GM19395 (cell line): ENCODE measurements around the gene MYMX.

Source experiments
- ATAC-seq: cut with Tn5 transposase; IDR thresholded peaks from one replicate; pipeline ENCODE4 v1.9.1; 2021; ENCODE audit warnings: mild to moderate bottlenecking, moderate library complexity; ENCODE audit not compliant: unreplicated experiment

The MYMX gene

DNA sequence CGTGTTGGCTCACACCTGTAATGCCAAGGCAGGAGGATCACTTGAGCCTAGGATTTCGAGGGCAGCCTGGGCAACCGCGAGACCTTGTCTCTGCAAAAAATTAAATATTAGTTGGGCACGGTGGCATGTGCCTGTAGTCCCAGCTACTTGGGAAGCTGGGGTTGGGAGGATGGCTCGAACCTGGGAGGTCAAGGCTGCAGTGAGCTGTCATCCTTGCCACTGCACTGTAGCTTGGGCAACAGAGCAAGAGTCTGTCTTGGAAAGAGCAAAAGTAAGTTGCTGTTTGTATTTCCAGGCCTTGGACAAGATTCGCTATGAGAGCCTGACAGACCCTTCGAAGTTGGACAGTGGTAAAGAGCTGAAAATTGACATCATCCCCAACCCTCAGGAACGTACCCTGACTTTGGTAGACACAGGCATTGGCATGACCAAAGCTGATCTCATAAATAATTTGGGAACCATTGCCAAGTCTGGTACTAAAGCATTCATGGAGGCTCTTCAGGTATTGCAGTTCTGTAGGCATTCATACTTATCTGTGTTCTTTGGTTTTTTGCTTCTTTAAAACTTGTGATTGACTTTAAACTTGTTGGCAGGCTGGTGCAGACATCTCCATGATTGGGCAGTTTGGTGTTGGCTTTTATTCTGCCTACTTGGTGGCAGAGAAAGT lies 32.5 kb downstream of the MYMX start:
- no peak for ATAC-seq

DNA sequence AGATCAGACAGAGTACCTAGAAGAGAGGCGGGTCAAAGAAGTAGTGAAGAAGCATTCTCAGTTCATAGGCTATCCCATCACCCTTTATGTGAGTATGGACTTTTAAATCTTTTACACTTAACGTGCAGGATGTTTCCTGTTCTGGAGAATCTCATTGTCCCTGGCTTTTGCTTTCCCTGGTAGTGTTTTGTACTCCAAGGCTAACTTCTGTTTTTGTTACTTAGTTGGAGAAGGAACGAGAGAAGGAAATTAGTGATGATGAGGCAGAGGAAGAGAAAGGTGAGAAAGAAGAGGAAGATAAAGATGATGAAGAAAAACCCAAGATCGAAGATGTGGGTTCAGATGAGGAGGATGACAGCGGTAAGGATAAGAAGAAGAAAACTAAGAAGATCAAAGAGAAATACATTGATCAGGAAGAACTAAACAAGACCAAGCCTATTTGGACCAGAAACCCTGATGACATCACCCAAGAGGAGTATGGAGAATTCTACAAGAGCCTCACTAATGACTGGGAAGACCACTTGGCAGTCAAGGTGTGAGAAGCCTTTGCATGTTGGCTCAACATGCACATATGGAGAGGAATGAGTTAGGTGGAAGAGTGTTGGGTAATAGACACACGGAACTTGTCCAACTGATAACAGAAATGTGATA lies 33.5 kb downstream of the MYMX start:
- ATAC-seq = no peak

DNA sequence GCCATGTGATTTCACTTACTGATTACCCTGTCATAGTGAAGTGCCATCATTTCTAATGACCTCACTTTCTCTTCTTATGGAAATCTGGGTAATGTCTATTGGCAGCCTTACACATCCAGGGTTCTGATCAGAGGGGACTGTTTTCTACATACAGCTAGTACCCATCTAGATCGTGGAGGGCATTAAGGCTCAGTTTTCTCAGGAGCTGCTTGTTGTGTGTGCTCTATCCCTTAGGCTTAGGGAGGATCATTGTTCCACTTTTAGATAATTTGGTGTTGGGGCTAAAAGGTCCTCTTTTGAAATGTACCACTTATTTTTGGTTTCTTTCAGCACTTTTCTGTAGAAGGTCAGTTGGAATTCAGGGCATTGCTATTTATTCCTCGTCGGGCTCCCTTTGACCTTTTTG lies 34.0 kb downstream of the MYMX start:
- ATAC-seq = no peak

DNA sequence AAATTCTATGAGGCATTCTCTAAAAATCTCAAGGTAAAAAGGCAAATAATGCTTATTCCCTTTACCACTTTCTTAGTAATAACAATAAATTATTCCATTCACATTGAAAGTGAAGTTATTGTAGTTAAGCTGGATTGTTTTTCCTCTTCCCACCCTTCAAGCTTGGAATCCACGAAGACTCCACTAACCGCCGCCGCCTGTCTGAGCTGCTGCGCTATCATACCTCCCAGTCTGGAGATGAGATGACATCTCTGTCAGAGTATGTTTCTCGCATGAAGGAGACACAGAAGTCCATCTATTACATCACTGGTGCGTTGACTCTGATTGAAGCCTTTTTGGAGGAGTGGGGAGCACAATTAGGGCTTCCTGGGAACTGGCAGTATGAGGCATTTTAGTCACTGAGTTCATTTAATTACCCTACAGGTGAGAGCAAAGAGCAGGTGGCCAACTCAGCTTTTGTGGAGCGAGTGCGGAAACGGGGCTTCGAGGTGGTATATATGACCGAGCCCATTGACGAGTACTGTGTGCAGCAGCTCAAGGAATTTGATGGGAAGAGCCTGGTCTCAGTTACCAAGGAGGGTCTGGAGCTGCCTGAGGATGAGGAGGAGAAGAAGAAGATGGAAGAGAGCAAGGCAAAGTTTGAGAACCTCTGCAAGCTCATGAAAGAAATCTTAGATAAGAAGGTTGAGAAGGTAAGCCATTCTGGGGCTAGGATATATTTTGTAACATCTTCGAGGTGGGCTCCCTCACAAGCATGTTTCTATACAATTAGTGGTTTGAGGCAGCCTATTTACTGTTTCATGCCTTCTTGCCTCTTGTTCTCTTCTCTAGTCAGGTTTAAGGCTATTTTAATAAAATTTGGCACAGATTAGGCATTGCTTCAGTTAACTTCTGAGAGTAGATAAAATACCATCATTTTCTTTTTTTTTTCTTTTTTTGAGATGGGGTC lies 35.1 kb downstream of the MYMX start:
- ATAC-seq = no peak

DNA sequence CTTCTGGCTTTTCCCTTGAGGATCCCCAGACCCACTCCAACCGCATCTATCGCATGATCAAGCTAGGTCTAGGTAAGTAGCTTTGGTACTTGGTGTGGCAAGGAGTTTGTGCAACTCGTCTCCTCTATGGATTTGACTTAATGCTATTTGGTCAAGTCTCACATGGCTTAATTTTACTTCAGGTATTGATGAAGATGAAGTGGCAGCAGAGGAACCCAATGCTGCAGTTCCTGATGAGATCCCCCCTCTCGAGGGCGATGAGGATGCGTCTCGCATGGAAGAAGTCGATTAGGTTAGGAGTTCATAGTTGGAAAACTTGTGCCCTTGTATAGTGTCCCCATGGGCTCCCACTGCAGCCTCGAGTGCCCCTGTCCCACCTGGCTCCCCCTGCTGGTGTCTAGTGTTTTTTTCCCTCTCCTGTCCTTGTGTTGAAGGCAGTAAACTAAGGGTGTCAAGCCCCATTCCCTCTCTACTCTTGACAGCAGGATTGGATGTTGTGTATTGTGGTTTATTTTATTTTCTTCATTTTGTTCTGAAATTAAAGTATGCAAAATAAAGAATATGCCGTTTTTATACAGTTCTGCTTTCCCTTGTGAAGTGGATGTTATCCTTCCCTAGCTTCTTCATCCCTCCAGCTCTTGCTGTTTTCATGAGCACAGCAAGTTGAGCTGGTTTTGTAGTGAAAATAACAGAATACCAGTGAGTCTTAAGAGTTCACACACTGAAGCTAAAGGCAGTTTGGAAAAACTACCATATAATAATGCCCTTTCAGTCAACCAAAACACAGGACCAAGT lies 36.8 kb downstream of the MYMX start:
- ATAC-seq = no peak

DNA sequence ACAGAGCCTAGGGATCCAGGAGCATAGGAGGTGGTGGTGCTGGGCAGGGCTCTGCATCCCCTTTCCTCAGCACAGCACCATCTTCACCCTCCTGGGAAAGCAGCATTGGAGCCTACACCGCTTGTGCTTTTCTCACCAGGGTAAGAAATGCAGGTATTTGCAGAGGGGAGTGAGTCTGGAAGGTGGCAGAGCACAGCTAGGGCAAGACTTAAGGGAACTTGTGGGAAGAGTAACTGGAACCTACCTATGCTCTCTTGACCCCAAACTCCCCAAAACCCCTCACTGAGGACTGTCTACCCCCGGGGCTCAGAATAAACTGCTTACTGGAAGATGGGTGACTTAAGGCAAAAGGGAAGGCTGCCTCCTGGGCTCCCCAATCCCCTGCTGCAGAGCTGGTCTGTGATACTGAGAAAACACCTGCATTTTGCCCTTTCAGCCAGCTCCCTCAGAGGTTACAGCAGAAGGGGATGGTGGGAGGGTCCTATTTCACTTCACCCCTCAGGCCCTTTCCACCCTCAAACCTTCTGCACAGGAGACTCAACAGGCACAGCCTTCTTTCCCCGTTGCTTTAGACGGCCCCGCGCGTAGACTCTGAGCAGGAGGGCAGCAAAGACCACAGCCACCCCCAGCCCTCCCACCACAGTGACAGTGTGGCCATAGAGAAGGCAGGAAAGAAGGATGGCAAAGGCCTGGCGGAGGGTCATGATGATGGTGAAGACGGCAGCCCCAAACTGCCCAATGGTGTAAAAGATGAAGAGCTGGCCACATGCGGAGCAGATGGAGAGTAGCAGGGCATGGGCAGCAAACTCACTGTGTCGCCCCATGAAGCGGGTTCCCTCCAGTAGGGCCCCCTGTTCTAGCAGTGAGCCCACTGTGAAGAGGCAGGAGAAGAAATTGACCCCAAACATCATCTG lies 37.7 kb downstream of the MYMX start:
- no peak for ATAC-seq

DNA sequence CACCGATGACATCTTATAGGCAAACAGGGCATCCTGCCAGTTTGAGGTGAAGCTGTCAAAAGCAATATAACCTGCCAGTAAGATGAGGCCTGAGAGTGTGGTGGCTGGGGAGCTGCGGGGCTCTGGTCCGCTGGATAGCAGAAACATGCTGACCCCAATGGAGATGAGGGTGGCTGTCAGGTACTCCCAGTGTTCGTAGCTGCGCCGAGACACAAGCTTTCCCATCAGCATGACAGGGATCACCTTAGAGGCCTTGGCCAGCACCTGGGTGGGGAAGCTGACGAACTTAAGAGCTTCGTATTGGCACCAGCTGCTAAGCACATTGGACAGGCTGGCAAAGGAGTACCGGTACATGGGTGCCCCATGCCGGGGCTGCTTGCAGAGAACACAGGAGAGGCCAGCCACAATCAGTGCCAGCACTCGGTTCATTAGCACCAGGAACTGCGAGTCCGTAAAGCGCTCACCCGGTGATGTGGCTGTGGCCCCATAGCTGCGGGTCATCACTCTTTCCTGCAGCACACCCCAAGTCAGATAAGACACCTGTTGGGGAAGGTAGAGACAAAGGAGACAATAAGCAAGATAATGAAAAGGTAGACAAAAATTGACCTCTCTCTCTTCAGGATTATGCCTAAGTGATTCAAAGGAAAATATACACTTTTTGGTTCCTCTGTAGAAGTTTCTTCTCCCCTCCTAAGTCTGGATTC lies 38.5 kb downstream of the MYMX start:
- ATAC-seq = no peak

DNA sequence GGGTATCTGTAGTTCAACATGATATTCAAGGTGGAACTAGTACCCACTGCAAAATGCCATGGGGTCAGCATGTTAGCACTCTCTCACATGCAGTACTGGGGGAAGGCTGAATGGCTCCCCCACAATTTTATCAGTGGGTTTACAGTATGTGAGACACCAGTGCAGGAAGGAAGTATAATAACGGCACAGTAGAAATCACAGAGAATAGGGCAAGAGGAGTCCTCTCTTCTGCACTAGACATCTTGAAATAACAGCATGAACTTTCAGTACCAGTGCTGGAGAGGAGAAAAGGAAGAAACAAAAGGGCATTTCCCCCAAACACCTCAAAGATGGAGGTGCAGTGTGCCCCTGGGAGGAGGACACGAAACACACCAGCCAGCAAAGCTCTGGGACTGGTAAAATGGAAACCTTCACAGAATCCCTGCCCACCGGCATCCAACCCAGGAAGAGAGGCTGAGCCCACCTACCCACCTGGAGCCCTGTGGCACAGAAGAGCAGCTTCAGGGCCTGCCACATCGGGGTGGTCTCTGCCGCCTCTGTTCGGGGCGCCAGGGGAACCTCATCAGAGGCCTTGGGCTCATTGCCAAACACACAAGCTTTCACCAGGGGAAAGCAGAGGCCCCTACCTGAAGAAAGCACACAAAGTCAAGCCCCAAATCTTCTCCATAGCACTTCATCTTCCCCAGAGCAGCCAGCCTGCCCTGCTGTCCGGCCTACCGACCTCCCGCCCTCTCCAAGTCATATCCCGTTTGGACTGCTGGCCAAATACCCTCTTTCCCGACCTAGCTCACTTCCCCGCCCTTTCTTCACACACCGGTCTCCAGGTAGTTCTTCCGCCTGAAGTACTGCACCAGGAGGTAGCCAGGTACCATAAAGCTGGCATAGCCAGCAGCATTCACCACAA lies 39.4 kb downstream of the MYMX start:
- peak; percentile 0 for ATAC-seq

DNA sequence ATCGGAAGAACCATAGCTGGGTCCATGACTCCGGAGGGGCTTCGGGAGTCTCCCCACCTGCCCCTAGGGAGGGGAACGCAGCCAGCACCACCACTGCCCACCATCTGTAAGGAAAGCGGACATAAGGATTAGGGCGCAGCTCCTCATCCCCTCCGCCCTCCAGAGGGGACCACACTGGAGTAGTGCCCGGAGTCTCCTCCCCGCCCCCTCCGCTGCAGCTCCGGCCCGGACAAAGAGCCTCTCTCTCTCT lies 40.0 kb downstream of the MYMX start:
- no peak for ATAC-seq

DNA sequence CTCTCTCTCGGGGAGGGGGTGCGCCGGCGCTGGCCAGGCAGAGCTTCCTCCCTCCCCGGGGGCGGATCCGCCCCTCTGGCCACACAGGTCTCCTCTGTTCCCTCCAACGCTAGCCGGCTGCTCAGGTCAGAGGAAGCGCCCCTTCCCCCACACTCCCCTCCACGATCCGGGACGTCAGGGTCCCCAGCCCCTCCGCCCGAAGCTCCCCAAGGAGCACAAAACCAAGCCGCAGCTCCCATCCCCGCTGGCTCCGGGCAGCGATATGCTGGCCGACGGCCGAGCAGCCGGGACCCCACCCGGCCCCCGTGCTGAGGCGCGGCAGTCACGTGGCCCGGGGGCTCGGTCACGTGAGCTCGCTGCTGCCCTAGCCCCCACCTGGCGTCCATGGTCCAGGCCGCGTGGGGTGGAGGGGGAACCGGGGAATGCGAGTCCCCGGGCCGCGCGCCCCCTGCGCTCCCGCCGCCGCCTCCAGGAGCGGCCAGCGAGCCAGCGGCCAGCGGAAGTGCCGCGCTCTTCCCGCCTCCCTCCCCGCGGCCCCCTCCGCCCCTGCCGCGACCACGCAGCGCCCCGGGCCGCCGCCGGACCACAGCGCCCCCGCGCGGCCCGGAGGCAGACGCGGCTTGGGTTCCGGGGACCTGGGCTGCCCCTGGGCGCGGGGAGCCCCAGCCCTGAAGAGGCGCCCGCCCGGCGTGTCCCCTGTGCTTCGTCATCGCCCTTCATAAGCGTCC lies 40.5 kb downstream of the MYMX start, which contains the start of gene SLC35B2:
Gene SLC35B2 (minus strand): TSS at position 504 of the 728 bp plus-strand sequence. CDS start 118 bp downstream, at position 386.
- ATAC-seq = peak; percentile 48

DNA sequence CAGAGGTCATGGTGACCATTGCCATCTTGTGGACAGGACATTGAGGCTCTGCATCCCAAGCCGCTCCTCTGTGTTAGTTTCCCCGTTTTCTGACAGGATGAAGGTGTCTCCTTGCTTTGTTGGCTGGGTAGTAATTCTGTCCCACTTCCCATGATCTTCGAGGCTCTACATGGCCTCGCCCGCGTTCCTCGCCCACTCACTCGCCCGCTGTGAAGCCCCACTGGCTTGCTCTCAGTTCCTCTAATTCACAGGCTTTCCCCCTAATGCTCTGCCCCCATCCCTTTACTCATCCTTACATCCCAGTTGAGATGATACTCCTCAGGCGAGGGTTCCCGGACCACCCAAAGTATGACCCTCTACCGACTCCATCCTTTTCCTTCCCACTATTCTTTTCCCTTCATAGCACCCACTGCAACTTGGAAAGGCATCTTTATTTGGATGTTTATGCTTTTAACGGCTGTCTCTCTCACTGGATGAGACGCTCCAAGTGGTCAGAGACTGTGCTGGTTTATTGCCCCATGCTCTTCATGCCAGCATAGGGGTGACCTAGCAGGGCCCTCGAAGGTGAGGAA lies 41.1 kb downstream of the MYMX start:
- ATAC-seq = peak; percentile 27

DNA sequence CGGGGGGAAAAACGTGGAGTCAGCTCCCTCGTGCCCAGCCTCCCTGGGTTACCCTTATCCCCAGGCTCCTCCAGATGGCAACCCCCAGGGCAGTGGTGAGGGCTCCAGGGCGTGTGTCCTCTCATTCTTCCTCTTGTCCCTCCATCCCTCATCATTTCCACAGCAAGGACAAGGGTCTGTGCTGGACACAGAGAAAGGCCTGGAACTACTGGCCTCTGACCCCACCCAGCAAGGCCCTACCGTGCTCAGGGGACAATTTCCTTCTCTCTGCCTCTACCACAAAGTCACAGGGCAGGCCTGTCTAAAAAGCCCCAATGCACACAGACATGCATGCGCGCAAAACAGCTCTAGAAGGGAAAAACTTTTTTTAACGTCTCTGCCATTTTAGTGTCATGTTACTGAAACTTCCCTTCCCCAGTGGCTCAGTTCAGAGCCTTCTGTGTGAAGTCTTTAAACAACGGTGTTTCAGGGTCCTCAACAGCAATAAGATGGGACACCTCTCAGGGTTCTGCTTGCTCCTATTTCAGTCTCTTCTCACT lies 41.7 kb downstream of the MYMX start:
- no peak for ATAC-seq

DNA sequence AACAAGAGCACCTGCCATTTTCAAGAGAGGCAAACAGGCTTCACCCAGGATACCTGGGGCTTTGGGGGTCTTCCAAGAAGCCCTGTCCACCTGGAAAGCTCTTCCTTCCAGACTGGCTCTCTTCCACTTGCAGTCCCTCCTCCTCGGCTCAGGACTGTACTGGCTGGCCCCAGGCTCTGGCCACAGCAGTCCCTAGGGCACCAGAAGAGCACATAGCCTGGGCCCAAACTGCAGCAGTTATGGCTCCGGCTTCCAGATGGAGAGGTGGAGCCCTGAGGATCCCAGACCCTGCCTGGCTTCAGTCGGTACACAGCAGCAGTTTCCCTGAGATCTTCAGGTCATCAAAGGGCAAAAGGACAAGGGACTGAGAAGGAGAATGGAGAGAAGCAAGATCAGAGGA lies 42.2 kb downstream of the MYMX start:
- no peak for ATAC-seq

DNA sequence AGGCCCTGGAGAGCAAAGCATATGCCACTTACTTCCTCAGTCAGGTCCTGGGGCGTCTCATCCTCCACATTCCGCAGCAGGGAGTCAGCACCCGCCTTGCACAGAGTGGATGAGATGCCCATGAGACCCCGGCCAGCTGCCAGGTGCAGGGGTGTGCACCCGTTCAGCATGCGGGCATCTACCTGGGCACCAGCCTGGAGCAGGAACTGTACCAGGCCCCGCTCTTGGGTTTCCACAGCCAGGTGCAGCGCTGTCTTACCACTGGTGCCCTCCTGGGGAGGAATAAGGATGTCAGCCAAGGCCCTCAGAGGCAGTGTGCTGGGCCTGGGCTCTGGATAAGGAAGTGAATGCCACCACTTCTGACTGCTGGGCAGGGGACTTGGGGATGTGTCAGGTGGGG lies 43.3 kb downstream of the MYMX start:
- no peak for ATAC-seq

DNA sequence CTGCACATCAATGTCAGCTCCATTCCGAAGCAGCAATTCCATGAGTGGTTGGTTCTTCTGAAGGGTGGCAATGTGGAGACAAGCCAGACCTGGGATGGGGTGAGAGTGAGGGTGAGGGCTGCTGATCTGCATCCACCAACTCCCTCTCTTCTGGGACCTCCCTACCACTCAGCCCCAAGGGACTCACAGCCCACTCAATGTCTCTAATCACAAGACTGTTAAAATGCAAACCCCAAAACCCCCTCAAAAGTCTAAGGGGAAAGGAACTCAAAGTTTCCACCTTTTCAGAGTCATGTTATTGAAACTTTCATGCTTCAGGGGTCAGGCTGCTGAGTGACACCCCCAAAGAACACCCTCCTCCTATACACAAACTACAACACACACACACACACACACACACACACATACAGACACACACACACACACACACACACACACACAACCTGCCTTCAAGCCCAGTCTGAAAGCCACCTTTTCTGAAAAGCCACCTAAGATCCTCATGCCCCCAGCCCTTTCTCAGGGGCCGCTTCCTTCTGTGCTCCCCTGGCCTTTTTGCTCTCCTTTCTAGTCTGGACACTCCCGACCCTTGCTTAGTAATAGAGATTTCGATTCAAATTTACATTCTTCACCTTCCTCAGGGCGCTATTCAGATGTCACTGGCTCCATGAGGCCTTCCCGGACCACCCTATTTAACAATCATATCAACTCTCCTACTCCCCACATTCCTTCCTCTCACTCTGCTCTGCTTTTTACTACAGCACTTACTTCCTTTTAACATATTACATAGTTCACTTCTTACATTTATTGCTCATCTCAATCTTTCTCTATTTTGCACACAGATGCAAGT lies 43.9 kb downstream of the MYMX start:
- no peak for ATAC-seq

DNA sequence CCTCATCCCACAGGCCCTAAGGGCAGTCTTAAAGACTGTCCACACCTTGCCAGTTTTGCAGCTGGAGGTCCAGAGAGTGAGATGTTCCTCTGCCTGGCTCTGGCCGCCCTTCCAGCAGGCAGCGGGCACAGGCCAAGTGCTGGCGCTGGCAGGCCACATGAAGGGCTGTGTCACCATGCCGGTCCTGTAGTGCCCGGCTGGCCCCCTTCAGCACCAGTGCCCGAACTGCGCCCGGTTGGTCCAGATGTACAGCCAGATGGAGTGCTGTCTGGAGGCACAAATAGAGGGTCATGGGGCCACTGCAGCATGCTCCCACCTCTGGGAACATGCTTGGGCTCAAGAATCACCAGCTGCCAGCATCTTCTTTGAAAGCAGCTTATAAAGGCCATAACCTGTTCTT lies 44.9 kb downstream of the MYMX start:
- ATAC-seq = no peak
